ENCODE results near the gene SCARB1. TPM values are rescaled to one million over a fixed set of nuclear protein-coding genes. Genes with fewer than 3 reads are reported as not detected.

SCARB1 gene
- total and polyA plus RNA-seq, 9 of the 15 experiments (the other 6 are each of a cell fraction or from before 2014, with no cell fraction given) = 0.56 to 157 (median 52.8) TPM

DNA sequence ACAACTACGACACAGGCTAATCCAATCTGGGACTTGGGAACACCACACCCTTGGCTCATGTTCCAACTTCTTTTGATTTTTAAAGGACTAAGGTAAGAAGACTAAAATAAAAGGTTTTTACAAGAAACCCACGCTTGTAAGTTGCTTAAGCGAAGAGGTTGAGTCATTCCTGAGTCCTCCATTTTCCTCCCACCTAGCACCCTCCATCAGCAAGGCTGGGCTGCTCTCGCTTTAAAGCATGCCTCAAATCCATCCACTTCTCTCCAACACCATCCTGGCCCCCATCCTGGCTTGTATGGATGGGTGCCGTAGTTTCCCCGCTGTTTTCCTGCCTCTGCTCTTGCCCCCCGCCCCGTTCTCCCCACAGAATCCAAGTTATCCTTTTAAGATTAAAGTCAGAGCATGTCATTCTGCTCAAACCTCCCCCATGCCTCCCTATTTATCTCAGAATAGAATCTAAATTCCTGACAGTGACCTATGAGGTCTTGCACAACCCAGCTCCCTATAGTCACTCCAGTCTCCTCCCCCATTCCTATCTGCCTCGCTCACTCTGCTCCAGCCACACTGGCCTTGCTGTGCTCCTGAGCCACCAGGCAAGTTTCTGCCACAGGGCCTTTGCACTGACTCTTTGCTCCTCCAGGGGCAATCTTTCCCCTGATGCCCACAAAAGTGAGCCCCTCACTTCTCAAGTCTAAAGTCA, 34.5 kb downstream of the SCARB1 start (continued):
- TF ChIP-seq, protein P1, sequence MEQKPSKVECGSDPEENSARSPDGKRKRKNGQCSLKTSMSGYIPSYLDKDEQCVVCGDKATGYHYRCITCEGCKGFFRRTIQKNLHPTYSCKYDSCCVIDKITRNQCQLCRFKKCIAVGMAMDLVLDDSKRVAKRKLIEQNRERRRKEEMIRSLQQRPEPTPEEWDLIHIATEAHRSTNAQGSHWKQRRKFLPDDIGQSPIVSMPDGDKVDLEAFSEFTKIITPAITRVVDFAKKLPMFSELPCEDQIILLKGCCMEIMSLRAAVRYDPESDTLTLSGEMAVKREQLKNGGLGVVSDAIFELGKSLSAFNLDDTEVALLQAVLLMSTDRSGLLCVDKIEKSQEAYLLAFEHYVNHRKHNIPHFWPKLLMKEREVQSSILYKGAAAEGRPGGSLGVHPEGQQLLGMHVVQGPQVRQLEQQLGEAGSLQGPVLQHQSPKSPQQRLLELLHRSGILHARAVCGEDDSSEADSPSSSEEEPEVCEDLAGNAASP (IDR thresholded peaks at IDR 0.05) = no peak
- TF ChIP-seq PHTF2 (CRISPR knock-in tag; IDR thresholded peaks at IDR 0.05) = no peak
- no peak for TF ChIP-seq ZNF583 (CRISPR knock-in tag; IDR thresholded peaks at IDR 0.05)
- no peak for TF ChIP-seq ZNF766 (CRISPR knock-in tag; conservative IDR thresholded peaks at IDR 0.05)
- TF ChIP-seq, protein P2, sequence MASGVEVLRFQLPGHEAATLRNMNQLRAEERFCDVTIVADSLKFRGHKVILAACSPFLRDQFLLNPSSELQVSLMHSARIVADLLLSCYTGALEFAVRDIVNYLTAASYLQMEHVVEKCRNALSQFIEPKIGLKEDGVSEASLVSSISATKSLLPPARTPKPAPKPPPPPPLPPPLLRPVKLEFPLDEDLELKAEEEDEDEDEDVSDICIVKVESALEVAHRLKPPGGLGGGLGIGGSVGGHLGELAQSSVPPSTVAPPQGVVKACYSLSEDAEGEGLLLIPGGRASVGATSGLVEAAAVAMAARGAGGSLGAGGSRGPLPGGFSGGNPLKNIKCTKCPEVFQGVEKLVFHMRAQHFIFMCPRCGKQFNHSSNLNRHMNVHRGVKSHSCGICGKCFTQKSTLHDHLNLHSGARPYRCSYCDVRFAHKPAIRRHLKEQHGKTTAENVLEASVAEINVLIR (CRISPR knock-in tag; IDR thresholded peaks at IDR 0.05) = no peak
- TF ChIP-seq ATF1 (CRISPR knock-in tag; IDR thresholded peaks at IDR 0.05) = no peak
- TF ChIP-seq ATF1 (tag; IDR thresholded peaks at IDR 0.05) = peak; percentile 35; the same call in 1 of the 2 replicates
- TF ChIP-seq MYC (IDR thresholded peaks at IDR 0.05; ENCODE audit: low read depth, low read length) = 0 out of 2 replicates have a peak, but pooled peaks have one; percentile 19
- TF ChIP-seq MYC (CRISPR knock-in tag; IDR thresholded peaks at IDR 0.05; ENCODE audit: borderline replicate concordance, low read depth) = no peak
- TF ChIP-seq ARID1B (IDR thresholded peaks at IDR 0.05) = peak; percentile 66
- no peak for TF ChIP-seq NR2C2 (CRISPR knock-in tag; IDR thresholded peaks at IDR 0.05)
- no peak for TF ChIP-seq NR2C2 (tag; IDR thresholded peaks at IDR 0.05)
- no peak for TF ChIP-seq SNRNP70 (optimal IDR thresholded peaks at IDR 0.05; ENCODE audit: low read depth, low read length)
- TF ChIP-seq KDM4B (IDR thresholded peaks at IDR 0.05; ENCODE audit: borderline replicate concordance in 2 of 2, low read depth in 1 of 2) = no peak
- TF ChIP-seq, protein P3, sequence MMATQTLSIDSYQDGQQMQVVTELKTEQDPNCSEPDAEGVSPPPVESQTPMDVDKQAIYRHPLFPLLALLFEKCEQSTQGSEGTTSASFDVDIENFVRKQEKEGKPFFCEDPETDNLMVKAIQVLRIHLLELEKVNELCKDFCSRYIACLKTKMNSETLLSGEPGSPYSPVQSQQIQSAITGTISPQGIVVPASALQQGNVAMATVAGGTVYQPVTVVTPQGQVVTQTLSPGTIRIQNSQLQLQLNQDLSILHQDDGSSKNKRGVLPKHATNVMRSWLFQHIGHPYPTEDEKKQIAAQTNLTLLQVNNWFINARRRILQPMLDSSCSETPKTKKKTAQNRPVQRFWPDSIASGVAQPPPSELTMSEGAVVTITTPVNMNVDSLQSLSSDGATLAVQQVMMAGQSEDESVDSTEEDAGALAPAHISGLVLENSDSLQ (IDR thresholded peaks at IDR 0.05) = peak; percentile 92
- peak; percentile 58; the same call in 1 of the 2 replicates for TF ChIP-seq SMARCE1 (IDR thresholded peaks at IDR 0.05)
- TF ChIP-seq KHSRP (IDR thresholded peaks at IDR 0.05) = no peak
- TF ChIP-seq, protein P4, sequence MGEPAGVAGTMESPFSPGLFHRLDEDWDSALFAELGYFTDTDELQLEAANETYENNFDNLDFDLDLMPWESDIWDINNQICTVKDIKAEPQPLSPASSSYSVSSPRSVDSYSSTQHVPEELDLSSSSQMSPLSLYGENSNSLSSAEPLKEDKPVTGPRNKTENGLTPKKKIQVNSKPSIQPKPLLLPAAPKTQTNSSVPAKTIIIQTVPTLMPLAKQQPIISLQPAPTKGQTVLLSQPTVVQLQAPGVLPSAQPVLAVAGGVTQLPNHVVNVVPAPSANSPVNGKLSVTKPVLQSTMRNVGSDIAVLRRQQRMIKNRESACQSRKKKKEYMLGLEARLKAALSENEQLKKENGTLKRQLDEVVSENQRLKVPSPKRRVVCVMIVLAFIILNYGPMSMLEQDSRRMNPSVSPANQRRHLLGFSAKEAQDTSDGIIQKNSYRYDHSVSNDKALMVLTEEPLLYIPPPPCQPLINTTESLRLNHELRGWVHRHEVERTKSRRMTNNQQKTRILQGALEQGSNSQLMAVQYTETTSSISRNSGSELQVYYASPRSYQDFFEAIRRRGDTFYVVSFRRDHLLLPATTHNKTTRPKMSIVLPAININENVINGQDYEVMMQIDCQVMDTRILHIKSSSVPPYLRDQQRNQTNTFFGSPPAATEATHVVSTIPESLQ (CRISPR knock-in tag; IDR thresholded peaks at IDR 0.05) = no peak
- TF ChIP-seq RBM25 (IDR thresholded peaks at IDR 0.05; ENCODE audit: low read depth, low read length, severe bottlenecking) = peak; percentile 47
- TF ChIP-seq, protein P5, sequence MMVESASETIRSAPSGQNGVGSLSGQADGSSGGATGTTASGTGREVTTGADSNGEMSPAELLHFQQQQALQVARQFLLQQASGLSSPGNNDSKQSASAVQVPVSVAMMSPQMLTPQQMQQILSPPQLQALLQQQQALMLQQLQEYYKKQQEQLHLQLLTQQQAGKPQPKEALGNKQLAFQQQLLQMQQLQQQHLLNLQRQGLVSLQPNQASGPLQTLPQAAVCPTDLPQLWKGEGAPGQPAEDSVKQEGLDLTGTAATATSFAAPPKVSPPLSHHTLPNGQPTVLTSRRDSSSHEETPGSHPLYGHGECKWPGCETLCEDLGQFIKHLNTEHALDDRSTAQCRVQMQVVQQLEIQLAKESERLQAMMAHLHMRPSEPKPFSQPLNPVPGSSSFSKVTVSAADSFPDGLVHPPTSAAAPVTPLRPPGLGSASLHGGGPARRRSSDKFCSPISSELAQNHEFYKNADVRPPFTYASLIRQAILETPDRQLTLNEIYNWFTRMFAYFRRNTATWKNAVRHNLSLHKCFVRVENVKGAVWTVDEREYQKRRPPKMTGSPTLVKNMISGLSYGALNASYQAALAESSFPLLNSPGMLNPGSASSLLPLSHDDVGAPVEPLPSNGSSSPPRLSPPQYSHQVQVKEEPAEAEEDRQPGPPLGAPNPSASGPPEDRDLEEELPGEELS (CRISPR knock-in tag; IDR thresholded peaks at IDR 0.05; ENCODE audit: borderline replicate concordance) = no peak
- TF ChIP-seq ADNP (tag; IDR thresholded peaks at IDR 0.05) = peak; percentile 98
- peak; percentile 20 for TF ChIP-seq CHD4 (IDR thresholded peaks at IDR 0.05; ENCODE audit: insufficient read depth, insufficient replicate concordance, low read depth, low read length, poor library complexity, severe bottlenecking)
